Thyroid gland (tissue), 4 donors: ENCODE data around the gene DTX3L. TPM values are rescaled to one million over a fixed set of nuclear protein-coding genes. Genes with fewer than 3 reads are reported as not detected.

Experiments
- DNase-seq, 2 donors: peaks; one replicate each; pipeline ENCODE4 v3.0.0-alpha.2; 2019
- H3K27ac ChIP-seq, 3 donors: fragments of 200-600 bp; sonication (generic); 1 replicate in 2 of 3; 2 replicates in 1 of 3; pipeline ENCODE4 v1.5.1; 2016 to 2019; ENCODE audit warnings: mild to moderate bottlenecking in 1 of 3, moderate library complexity in 1 of 3
- H3K27me3 ChIP-seq: fragments of 200-600 bp; sonication (generic); one replicate; pipeline ENCODE4 v1.5.1; 2019
- H3K36me3 ChIP-seq, 2 donors: fragments of 200-600 bp; sonication (generic); one replicate each; pipeline ENCODE4 v1.5.1; 2016 to 2019
- H3K4me1 ChIP-seq, 2 donors: fragments of 200-600 bp; sonication (generic); one replicate each; pipeline ENCODE4 v1.5.1; 2017 to 2019
- H3K4me3 ChIP-seq, 3 donors: fragments of 200-600 bp; sonication (generic); replicated peaks in 1 of 3; 1 replicate in 2 of 3; 2 replicates in 1 of 3; pipeline ENCODE4 v1.5.1; 2016; ENCODE audit warnings: mild to moderate bottlenecking in 1 of 3
- H3K9me3 ChIP-seq: fragments of 200-600 bp; sonication (generic); one replicate; pipeline ENCODE4 v1.5.1; 2017
- CTCF ChIP-seq, 6 experiments: fragments of 200-600 bp in 3 of 6; fragments of 450-650 bp in 3 of 6; sonication (generic) in 3 of 6; IDR thresholded peaks; one replicate each; pipeline ENCODE4 v1.5.1; 2016 to 2019; ENCODE audit warnings: antibody characterized with exemption in 6 of 6, mild to moderate bottlenecking in 2 of 6, inconsistent platforms in 1 of 6, moderate library complexity in 1 of 6
- POLR2A ChIP-seq, 2 donors: fragments of 450-650 bp; IDR thresholded peaks; one replicate each; pipeline ENCODE4 v1.6.1; 2017; ENCODE audit warnings: antibody characterized with exemption in 2 of 2, mild to moderate bottlenecking in 2 of 2, moderate library complexity in 1 of 2
- WGBS, 2 donors: methylation state at CpG; one replicate each; pipeline ENCODE4 v1.1.5; 2017; 5-methylcytosine and 5-hydroxymethylcytosine counted together
- intact Hi-C: fragments of 100-400 bp; cut with DNase I; formaldehyde crosslinking; loops from one replicate; pipeline ENCODE4 v1.15.1; 2023
- total RNA-seq, 4 donors: library from RNA; depleted of rRNA; stranded (reverse); fragments of >200 nt; gene quantifications; one replicate each; pipeline ENCODE4 v1.2.3, GENCODE V29; 2016

The DTX3L gene
- total RNA-seq, 4 donors from 2014 or later, result 21.1 to 32.1 (median 26.5) TPM

GRCh38 chr3:122535964-122536631, 28.0 kb upstream of the DTX3L start:
- DNase-seq, result no peak
- H3K4me3 ChIP-seq, result no peak overlapping the region
- H3K4me1 ChIP-seq, result no peaks in the 10 kb centered on the region
- peaks cover 30 to 41% of the 10 kb centered on the region in 2 donors for H3K36me3 ChIP-seq
- no peak overlapping the region for H3K27ac ChIP-seq
- H3K27me3 ChIP-seq, result no peaks in the 10 kb centered on the region
- WGBS, 2 donors, result 88 to 92% methylated on average over 6 of the region's 6 CpGs
- no peaks in the 10 kb centered on the region for H3K9me3 ChIP-seq
- intact Hi-C loops, result no loop called here
- TF ChIP-seq CTCF (IDR thresholded peaks at IDR 0.05), result no peak
- TF ChIP-seq POLR2A (IDR thresholded peaks at IDR 0.05), result no peak

- peaks cover 30 to 40% of the 10 kb centered on the region in 2 donors for H3K36me3 ChIP-seq
- DNase-seq, result no peak
- no peaks in the 10 kb centered on the region for H3K9me3 ChIP-seq
- TF ChIP-seq CTCF (IDR thresholded peaks at IDR 0.05) (no peak), POLR2A (IDR thresholded peaks at IDR 0.05) (no peak)
- no peaks in the 10 kb centered on the region for H3K4me1 ChIP-seq
- no peaks in the 10 kb centered on the region for H3K27me3 ChIP-seq
- no peak overlapping the region for H3K27ac ChIP-seq
- H3K4me3 ChIP-seq, result no peak overlapping the region
- WGBS, 2 donors, result 70 to 79% methylated on average over 3 of the region's 3 CpGs
- intact Hi-C loops, result no loop called here
Measured at GRCh38 chr3:122536632-122537001, 27.5 kb upstream of the DTX3L start.

- no peak overlapping the region for H3K4me3 ChIP-seq
- no peaks in the 10 kb centered on the region for H3K9me3 ChIP-seq
- WGBS, 2 donors, result 93 to 95% methylated on average over 7 of the region's 7 CpGs
- H3K27ac ChIP-seq, result no peak overlapping the region
- no peaks in the 10 kb centered on the region for H3K27me3 ChIP-seq
- H3K36me3 ChIP-seq, result peaks cover 17 to 25% of the 10 kb centered on the region in 2 donors
- H3K4me1 ChIP-seq, result no peaks in the 10 kb centered on the region
- DNase-seq, result no peak
- TF ChIP-seq CTCF (IDR thresholded peaks at IDR 0.05) (no peak), POLR2A (IDR thresholded peaks at IDR 0.05) (no peak)
- intact Hi-C loops, result no loop called here
Measured at GRCh38 chr3:122538956-122539490, 25.1 kb upstream of the DTX3L start.

GRCh38 chr3:122546151-122546550, 18.0 kb upstream of the DTX3L start:
- H3K4me1 ChIP-seq, result no peaks in the 10 kb centered on the region
- H3K36me3 ChIP-seq, result peaks cover 20 to 24% of the 10 kb centered on the region in 2 donors
- TF ChIP-seq POLR2A (IDR thresholded peaks at IDR 0.05), result no peak
- TF ChIP-seq CTCF (IDR thresholded peaks at IDR 0.05), result no peak
- intact Hi-C loops, result no loop called here
- no peak for DNase-seq
- H3K27ac ChIP-seq, result no peak overlapping the region
- H3K27me3 ChIP-seq, result no peaks in the 10 kb centered on the region
- no peaks in the 10 kb centered on the region for H3K9me3 ChIP-seq
- no peak overlapping the region for H3K4me3 ChIP-seq
- whole genome bisulfite sequencing, 2 donors, result 91 to 93% methylated on average over 5 of the region's 5 CpGs

- H3K9me3 ChIP-seq, result no peaks in the 10 kb centered on the region
- no peak overlapping the region for H3K27ac ChIP-seq
- no peaks in the 10 kb centered on the region for H3K4me1 ChIP-seq
- TF ChIP-seq CTCF (IDR thresholded peaks at IDR 0.05), result no peak
- no peak for TF ChIP-seq POLR2A (IDR thresholded peaks at IDR 0.05)
- 90 to 91% methylated on average over 3 of the region's 3 CpGs for WGBS, 2 donors
- peaks cover 28 to 38% of the 10 kb centered on the region in 2 donors for H3K36me3 ChIP-seq
- no peak overlapping the region for H3K4me3 ChIP-seq
- H3K27me3 ChIP-seq, result no peaks in the 10 kb centered on the region
- DNase-seq, result no peak
- intact Hi-C loops, result no loop called here
Measured at GRCh38 chr3:122548076-122548475, 16.1 kb upstream of the DTX3L start.
